Measurements from ENCODE around the gene CACNA1C. TPM values are rescaled to one million over a fixed set of nuclear protein-coding genes. Genes with fewer than 3 reads are reported as not detected.

CACNA1C gene
- total and polyA plus RNA-seq, 10 of the 15 experiments (the other 5 are each of a cell fraction or from before 2014, with no cell fraction given): under 0.01 to 0.15 (median 0.09) TPM; not detected in 5

DNA sequence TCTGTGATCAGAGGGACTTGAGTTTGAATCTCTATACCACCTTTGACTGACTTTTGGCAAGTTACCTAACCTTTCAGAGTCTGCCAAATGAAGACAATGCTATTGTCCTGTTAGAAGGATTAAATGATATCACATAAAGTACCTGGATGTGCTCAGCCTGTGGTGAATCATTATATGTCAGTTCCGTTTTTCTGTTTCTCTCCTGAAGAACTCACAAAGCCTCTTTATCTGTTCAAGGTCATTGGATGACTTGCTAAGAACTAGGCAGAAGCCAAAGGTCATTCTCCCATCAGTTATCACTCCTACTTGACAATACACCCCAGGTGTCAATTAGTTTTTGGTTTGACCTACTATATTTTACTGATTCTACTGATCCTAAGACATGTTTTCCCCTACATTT, 174.6 kb downstream of the CACNA1C start:
- 0% methylated on average over 1 of the region's 1 CpG for WGBS (ENCODE audit: insufficient coverage, insufficient replicate concordance, low lambda C conversion rate, missing lambda C conversion rate)
- in situ Hi-C loops (cut with MboI): no loop called here
- no peak overlapping the region for H3K4me3 ChIP-seq
- no peaks in the 10 kb centered on the region for H3K36me3 ChIP-seq (ENCODE audit: control insufficient read depth in 2 of 2, insufficient read depth in 2 of 2, low read length in 1 of 2)
- intact Hi-C loops (cut with micrococcal nuclease; ENCODE audit: unreplicated experiment): no loop called here
- CTCF ChIA-PET: no interaction called here
- H3K4me2 ChIP-seq (ENCODE audit: control insufficient read depth, insufficient read depth): no peak overlapping the region
- no peak for TF ChIP-seq TBL1XR1 (IDR thresholded peaks at IDR 0.05; ENCODE audit: low read depth, low read length)
- no peak for TF ChIP-seq ZNF207 (IDR thresholded peaks at IDR 0.05; ENCODE audit: borderline replicate concordance)
- no peak for TF ChIP-seq RAD51 (IDR thresholded peaks at IDR 0.05)
- no peak for TF ChIP-seq MXI1 (IDR thresholded peaks at IDR 0.05; ENCODE audit: low read depth, low read length)
- peak; percentile 73; the same call in 1 of the 2 replicates for TF ChIP-seq ESRRA (IDR thresholded peaks at IDR 0.05; ENCODE audit: low read length)
- TF ChIP-seq MTA2 (IDR thresholded peaks at IDR 0.05; ENCODE audit: low read depth): peak; percentile 59; the same call in 1 of the 2 replicates
- TF ChIP-seq SPI1 (IDR thresholded peaks at IDR 0.05; ENCODE audit: borderline replicate concordance, insufficient read depth, low read depth, low read length): peak; percentile 42; the same call in 1 of the 2 replicates
- TF ChIP-seq, protein P1, sequence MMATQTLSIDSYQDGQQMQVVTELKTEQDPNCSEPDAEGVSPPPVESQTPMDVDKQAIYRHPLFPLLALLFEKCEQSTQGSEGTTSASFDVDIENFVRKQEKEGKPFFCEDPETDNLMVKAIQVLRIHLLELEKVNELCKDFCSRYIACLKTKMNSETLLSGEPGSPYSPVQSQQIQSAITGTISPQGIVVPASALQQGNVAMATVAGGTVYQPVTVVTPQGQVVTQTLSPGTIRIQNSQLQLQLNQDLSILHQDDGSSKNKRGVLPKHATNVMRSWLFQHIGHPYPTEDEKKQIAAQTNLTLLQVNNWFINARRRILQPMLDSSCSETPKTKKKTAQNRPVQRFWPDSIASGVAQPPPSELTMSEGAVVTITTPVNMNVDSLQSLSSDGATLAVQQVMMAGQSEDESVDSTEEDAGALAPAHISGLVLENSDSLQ (IDR thresholded peaks at IDR 0.05): no peak
- TF ChIP-seq EP300 (IDR thresholded peaks at IDR 0.05; ENCODE audit: borderline replicate concordance in 1 of 2, control insufficient read depth in 1 of 2, low read depth in 2 of 2, low read length in 2 of 2): peak in 1 of 2 experiments; percentile 23; a peak in 1 of 4 replicates
- no peak for TF ChIP-seq POLR2AphosphoS5 (IDR thresholded peaks at IDR 0.05; ENCODE audit: low read length)
- TF ChIP-seq SMC3 (IDR thresholded peaks at IDR 0.05; ENCODE audit: borderline replicate concordance, low read length): no peak
- TF ChIP-seq ATF7 (IDR thresholded peaks at IDR 0.05; ENCODE audit: low read depth): peak; percentile 42; the same call in 1 of the 2 replicates
- no peak for TF ChIP-seq RCOR1 (conservative IDR thresholded peaks at IDR 0.05; ENCODE audit: low read depth, low read length)
- no peak; a peak in 1 of 4 replicates for TF ChIP-seq IKZF2 (IDR thresholded peaks at IDR 0.05)
- TF ChIP-seq NR2C1 (IDR thresholded peaks at IDR 0.05): peak; percentile 41
- peak; percentile 77 for TF ChIP-seq NR2F1 (conservative IDR thresholded peaks at IDR 0.05)
- TF ChIP-seq STAT3 (IDR thresholded peaks at IDR 0.05; ENCODE audit: low read depth, low read length): no peak
- TF ChIP-seq ZNF384 (IDR thresholded peaks at IDR 0.05; ENCODE audit: borderline replicate concordance, low read depth, low read length): no peak
- peak; percentile 75 for TF ChIP-seq ZNF24 (IDR thresholded peaks at IDR 0.05)
- TF ChIP-seq, protein P2, sequence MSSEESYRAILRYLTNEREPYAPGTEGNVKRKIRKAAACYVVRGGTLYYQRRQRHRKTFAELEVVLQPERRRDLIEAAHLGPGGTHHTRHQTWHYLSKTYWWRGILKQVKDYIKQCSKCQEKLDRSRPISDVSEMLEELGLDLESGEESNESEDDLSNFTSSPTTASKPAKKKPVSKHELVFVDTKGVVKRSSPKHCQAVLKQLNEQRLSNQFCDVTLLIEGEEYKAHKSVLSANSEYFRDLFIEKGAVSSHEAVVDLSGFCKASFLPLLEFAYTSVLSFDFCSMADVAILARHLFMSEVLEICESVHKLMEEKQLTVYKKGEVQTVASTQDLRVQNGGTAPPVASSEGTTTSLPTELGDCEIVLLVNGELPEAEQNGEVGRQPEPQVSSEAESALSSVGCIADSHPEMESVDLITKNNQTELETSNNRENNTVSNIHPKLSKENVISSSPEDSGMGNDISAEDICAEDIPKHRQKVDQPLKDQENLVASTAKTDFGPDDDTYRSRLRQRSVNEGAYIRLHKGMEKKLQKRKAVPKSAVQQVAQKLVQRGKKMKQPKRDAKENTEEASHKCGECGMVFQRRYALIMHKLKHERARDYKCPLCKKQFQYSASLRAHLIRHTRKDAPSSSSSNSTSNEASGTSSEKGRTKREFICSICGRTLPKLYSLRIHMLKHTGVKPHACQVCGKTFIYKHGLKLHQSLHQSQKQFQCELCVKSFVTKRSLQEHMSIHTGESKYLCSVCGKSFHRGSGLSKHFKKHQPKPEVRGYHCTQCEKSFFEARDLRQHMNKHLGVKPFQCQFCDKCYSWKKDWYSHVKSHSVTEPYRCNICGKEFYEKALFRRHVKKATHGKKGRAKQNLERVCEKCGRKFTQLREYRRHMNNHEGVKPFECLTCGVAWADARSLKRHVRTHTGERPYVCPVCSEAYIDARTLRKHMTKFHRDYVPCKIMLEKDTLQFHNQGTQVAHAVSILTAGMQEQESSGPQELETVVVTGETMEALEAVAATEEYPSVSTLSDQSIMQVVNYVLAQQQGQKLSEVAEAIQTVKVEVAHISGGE (CRISPR knock-in tag; IDR thresholded peaks at IDR 0.05): no peak
- no peak for TF ChIP-seq SMAD1 (IDR thresholded peaks at IDR 0.05; ENCODE audit: low read depth, partially characterized antibody)
- TF ChIP-seq LARP7 (IDR thresholded peaks at IDR 0.05): no peak
- H3K27ac ChIP-seq (ENCODE audit: control insufficient read depth, insufficient read depth): no peak overlapping the region
- DNase-seq (ENCODE audit: low read depth, low spot score): no peak
- RAD21 ChIA-PET (ENCODE audit: unreplicated experiment): no interaction called here
- no peak overlapping the region for H3K9ac ChIP-seq (ENCODE audit: control insufficient read depth, insufficient read depth, low read length)
- H3K27me3 ChIP-seq (replicated peaks in 1 of 2; ENCODE audit: control insufficient read depth in 2 of 2, insufficient read depth in 2 of 2, low read length in 1 of 2): no peaks in the 10 kb centered on the region
- H3K79me2 ChIP-seq (ENCODE audit: control insufficient read depth, insufficient read depth, low read length): no peaks in the 10 kb centered on the region
- SMC1A ChIA-PET (ENCODE audit: uncharacterized antibody, unreplicated experiment): interaction anchor here (1.6 kb wide), 1 partner anchor 57 kb away, joined by 4 read pairs; no protein-coding TSS in a partner anchor
- ATAC-seq: peak; percentile 69
- H3K9me3 ChIP-seq (replicated peaks; ENCODE audit: control insufficient read depth, insufficient read depth, low read length): no peaks in the 10 kb centered on the region
- POLR2A ChIA-PET: no interaction called here
- no peaks in the 10 kb centered on the region for H4K20me1 ChIP-seq (ENCODE audit: control insufficient read depth, insufficient read depth)
- no peak for FAIRE-seq
- BruUV-seq (replicated peaks): no TSS peak
- H3K4me1 ChIP-seq (ENCODE audit: control insufficient read depth, insufficient read depth, low read length): no peaks in the 10 kb centered on the region
- no peak overlapping the region for H2AFZ ChIP-seq (ENCODE audit: control insufficient read depth, low read depth, low read length)

Measured in GM12878 (cell line).